Left ventricle myocardium inferior (tissue), 1 donor: ENCODE measurements around the gene HOOK2. TPM values are rescaled to one million over a fixed set of nuclear protein-coding genes. Genes with fewer than 3 reads are reported as not detected.
"Not testable (repeated sequence)": the region's sequence is repeated elsewhere in the genome, so short reads cannot be mapped to it uniquely, and the experiment has no call there.

Experiments used
- DNase-seq: peaks from one replicate; pipeline ENCODE4 v3.0.0-alpha.2; 2020
- H3K27ac ChIP-seq: fragments of 200-600 bp; replicated peaks from 2 replicates; pipeline ENCODE4 v1.8.0; 2021
- H3K27me3 ChIP-seq: fragments of 200-600 bp; 2 replicates; pipeline ENCODE4 v1.8.0; 2021; ENCODE audit warnings: low read depth
- H3K36me3 ChIP-seq: fragments of 200-600 bp; 2 replicates; pipeline ENCODE4 v1.8.0; 2021
- H3K4me1 ChIP-seq: fragments of 200-600 bp; 2 replicates; pipeline ENCODE4 v1.8.0; 2021
- H3K4me3 ChIP-seq: fragments of 200-600 bp; 2 replicates; pipeline ENCODE4 v1.8.0; 2021; ENCODE audit warnings: mild to moderate bottlenecking, moderate library complexity
- H3K9me3 ChIP-seq: fragments of 200-600 bp; replicated peaks from 2 replicates; pipeline ENCODE4 v1.8.0; 2021
- intact Hi-C: fragments of 100-400 bp; cut with micrococcal nuclease; formaldehyde crosslinking; loops from one replicate; pipeline ENCODE4 v1.11.0; 2022
- long read RNA-seq: library from polyadenylated mRNA; unstranded; transcript quantifications from one replicate; pipeline ENCODE4 v2.0.0, GENCODE V29; 2021
- total RNA-seq: library from RNA; stranded (reverse); fragmentation: NEBNext Ultra II Directional; extraction: Animal tissue kit (Norgen Biotek cat#: 25700); gene quantifications from one replicate; pipeline ENCODE4 v1.2.1, GENCODE V29; 2021
- TF ChIP-seq, protein P1 (sequence below): fragments of 200-600 bp; IDR thresholded peaks from 2 replicates; pipeline ENCODE4 v1.8.0; 2021; ENCODE audit warnings: antibody characterized with exemption, mild to moderate bottlenecking, borderline replicate concordance
- donor health status: DM: no; HTN: yes; CAD: no; lungs with severe emphysema.

The HOOK2 gene, protein sequence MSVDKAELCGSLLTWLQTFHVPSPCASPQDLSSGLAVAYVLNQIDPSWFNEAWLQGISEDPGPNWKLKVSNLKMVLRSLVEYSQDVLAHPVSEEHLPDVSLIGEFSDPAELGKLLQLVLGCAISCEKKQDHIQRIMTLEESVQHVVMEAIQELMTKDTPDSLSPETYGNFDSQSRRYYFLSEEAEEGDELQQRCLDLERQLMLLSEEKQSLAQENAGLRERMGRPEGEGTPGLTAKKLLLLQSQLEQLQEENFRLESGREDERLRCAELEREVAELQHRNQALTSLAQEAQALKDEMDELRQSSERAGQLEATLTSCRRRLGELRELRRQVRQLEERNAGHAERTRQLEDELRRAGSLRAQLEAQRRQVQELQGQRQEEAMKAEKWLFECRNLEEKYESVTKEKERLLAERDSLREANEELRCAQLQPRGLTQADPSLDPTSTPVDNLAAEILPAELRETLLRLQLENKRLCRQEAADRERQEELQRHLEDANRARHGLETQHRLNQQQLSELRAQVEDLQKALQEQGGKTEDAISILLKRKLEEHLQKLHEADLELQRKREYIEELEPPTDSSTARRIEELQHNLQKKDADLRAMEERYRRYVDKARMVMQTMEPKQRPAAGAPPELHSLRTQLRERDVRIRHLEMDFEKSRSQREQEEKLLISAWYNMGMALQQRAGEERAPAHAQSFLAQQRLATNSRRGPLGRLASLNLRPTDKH
- total RNA-seq, result 66.3 TPM
- long read RNA-seq, transcript HOOK2-210 (3 exons, 890 nt), result minor isoform, 14 of 239 reads
- long read RNA-seq, transcript HOOK2-201 (22 exons, 2,603 nt), result major isoform, 103 of 239 reads
- long read RNA-seq, partial matches to known transcripts, result 27 of 239 reads
- long read RNA-seq, other reads (novel, unspliced or antisense), result 93 of 239 reads

GRCh38 chr19:12774588-12775555 lies at the start of gene HOOK2:
Gene HOOK2, minus strand, starts transcription at chr19:12775552. Its CDS starts 103 bp downstream, at chr19:12775449.
- no peak for DNase-seq
- Histone ChIP-seq H3K4me3 (peak within 1 kb of the TSS; percentile 80), H3K4me1 (peaks cover 82% of the 10 kb centered on the region), H3K27me3 (no peaks in the 10 kb centered on the region), H3K27ac (peak within 1 kb of the TSS; percentile 93), H3K9me3 (no peaks in the 10 kb centered on the region), H3K36me3 (peaks cover 13% of the 10 kb centered on the region)
- intact Hi-C loops, result no loop called here
- TF ChIP-seq, protein P1, sequence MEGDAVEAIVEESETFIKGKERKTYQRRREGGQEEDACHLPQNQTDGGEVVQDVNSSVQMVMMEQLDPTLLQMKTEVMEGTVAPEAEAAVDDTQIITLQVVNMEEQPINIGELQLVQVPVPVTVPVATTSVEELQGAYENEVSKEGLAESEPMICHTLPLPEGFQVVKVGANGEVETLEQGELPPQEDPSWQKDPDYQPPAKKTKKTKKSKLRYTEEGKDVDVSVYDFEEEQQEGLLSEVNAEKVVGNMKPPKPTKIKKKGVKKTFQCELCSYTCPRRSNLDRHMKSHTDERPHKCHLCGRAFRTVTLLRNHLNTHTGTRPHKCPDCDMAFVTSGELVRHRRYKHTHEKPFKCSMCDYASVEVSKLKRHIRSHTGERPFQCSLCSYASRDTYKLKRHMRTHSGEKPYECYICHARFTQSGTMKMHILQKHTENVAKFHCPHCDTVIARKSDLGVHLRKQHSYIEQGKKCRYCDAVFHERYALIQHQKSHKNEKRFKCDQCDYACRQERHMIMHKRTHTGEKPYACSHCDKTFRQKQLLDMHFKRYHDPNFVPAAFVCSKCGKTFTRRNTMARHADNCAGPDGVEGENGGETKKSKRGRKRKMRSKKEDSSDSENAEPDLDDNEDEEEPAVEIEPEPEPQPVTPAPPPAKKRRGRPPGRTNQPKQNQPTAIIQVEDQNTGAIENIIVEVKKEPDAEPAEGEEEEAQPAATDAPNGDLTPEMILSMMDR, result no peak

- TF ChIP-seq, protein P1, result no peak
- no peak overlapping the region for H3K4me3 ChIP-seq
- intact Hi-C loops, result no loop called here
- H3K27me3 ChIP-seq, result peaks cover 51% of the 10 kb centered on the region
- peaks cover 7% of the 10 kb centered on the region for H3K9me3 ChIP-seq
- H3K4me1 ChIP-seq, result peaks cover 4% of the 10 kb centered on the region
- DNase-seq, result no peak
- no peaks in the 10 kb centered on the region for H3K36me3 ChIP-seq
- H3K27ac ChIP-seq, result no peak overlapping the region
Measured at GRCh38 chr19:12821761-12822160, 46.4 kb upstream of the HOOK2 start.

DNA sequence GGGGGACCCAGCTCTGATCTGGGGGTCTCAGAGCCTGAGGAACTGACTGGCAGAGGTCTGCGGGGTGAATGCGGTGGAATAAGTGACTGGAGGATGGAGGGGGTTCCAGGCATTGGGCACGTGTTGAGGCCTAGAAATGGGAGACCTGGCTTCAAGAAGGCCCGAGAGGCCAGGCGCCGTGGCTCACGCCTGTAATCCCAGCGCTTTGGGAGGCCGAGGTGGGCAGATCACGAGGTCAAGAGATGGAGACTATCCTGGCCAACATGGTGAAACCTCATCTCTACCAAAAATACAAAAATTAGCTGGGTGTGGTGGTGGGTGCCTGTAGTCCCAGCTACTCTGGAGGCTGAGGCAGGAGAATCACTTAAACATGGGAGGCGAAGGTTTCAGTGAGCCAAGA lies 42.5 kb upstream of the HOOK2 start:
- H3K4me1 ChIP-seq, H3K27ac ChIP-seq, H3K4me3 ChIP-seq, intact Hi-C loops, DNase-seq, H3K9me3 ChIP-seq: not testable (repeated sequence)
- Histone ChIP-seq H3K36me3 (peaks cover 20% of the 10 kb centered on the region), H3K27me3 (peaks cover 12% of the 10 kb centered on the region)

- DNase-seq, H3K27ac ChIP-seq, intact Hi-C loops, H3K9me3 ChIP-seq, H3K4me1 ChIP-seq, H3K4me3 ChIP-seq, H3K27me3 ChIP-seq: not testable (repeated sequence)
- peaks cover 21% of the 10 kb centered on the region for H3K36me3 ChIP-seq
Measured at GRCh38 chr19:12817188-12817587, 41.8 kb upstream of the HOOK2 start.

- DNase-seq, result no peak
- Histone ChIP-seq H3K4me1 (no peaks in the 10 kb centered on the region), H3K36me3 (peaks cover 26% of the 10 kb centered on the region), H3K4me3 (no peak overlapping the region), H3K27me3 (no peaks in the 10 kb centered on the region), H3K9me3 (no peaks in the 10 kb centered on the region), H3K27ac (no peak overlapping the region)
- TF ChIP-seq, protein P1, result no peak
- intact Hi-C loops, result no loop called here
Measured at GRCh38 chr19:12815088-12815487, 39.7 kb upstream of the HOOK2 start.
